ENCODE results near the gene APCDD1L.

The APCDD1L gene

GRCh38 chr20:58444746-58445255 lies 70.4 kb downstream of the APCDD1L start:
- no peak for DNase-seq (ENCODE audit: low read depth in 1 of 2, low spot score in 1 of 2)
- Histone ChIP-seq H3K4me3 (replicated peaks; ENCODE audit: insufficient read depth, low read length) (no peak overlapping the region), H3K27me3 (ENCODE audit: insufficient read depth, poor library complexity, severe bottlenecking) (no peaks in the 10 kb centered on the region), H3K27ac (replicated peaks) (no peak overlapping the region)
- TF ChIP-seq POLR2AphosphoS5 (IDR thresholded peaks at IDR 0.05; ENCODE audit: low read depth) (no peak), GABPA (IDR thresholded peaks at IDR 0.05; ENCODE audit: low read depth) (no peak), CTCF (IDR thresholded peaks at IDR 0.05; ENCODE audit: insufficient read depth, low read length) (no peak)

- no peak for DNase-seq (ENCODE audit: low read depth in 1 of 2, low spot score in 1 of 2)
- no peak overlapping the region for H3K27ac ChIP-seq (replicated peaks)
- TF ChIP-seq CTCF (IDR thresholded peaks at IDR 0.05; ENCODE audit: insufficient read depth, low read length) = no peak
- no peak for TF ChIP-seq SPI1 (IDR thresholded peaks at IDR 0.05; ENCODE audit: borderline replicate concordance, low read depth)
- TF ChIP-seq GABPA (IDR thresholded peaks at IDR 0.05; ENCODE audit: low read depth) = no peak
- TF ChIP-seq POLR2AphosphoS5 (IDR thresholded peaks at IDR 0.05; ENCODE audit: low read depth) = no peak
- no peak for TF ChIP-seq REST (IDR thresholded peaks at IDR 0.05; ENCODE audit: insufficient replicate concordance, low read depth)
- H3K4me3 ChIP-seq (replicated peaks; ENCODE audit: insufficient read depth, low read length) = no peak overlapping the region
- no peaks in the 10 kb centered on the region for H3K27me3 ChIP-seq (ENCODE audit: insufficient read depth, poor library complexity, severe bottlenecking)
These were observed 73.5 kb downstream of the APCDD1L start for GRCh38 chr20:58441723-58442122.

GRCh38 chr20:58440021-58440767 lies 75.0 kb downstream of the APCDD1L start:
- TF ChIP-seq REST (IDR thresholded peaks at IDR 0.05; ENCODE audit: insufficient replicate concordance, low read depth) (no peak), POLR2AphosphoS5 (IDR thresholded peaks at IDR 0.05; ENCODE audit: low read depth) (no peak), SPI1 (IDR thresholded peaks at IDR 0.05; ENCODE audit: borderline replicate concordance, low read depth) (no peak), CTCF (IDR thresholded peaks at IDR 0.05; ENCODE audit: insufficient read depth, low read length) (no peak), GABPA (IDR thresholded peaks at IDR 0.05; ENCODE audit: low read depth) (no peak)
- DNase-seq (ENCODE audit: low read depth in 1 of 2, low spot score in 1 of 2) = no peak
- no peak overlapping the region for H3K27ac ChIP-seq (replicated peaks)
- H3K27me3 ChIP-seq (ENCODE audit: insufficient read depth, poor library complexity, severe bottlenecking) = no peaks in the 10 kb centered on the region
- H3K4me3 ChIP-seq (replicated peaks; ENCODE audit: insufficient read depth, low read length) = no peak overlapping the region

Measured in HL-60 (cell line).